Measurements from ENCODE around the gene MYH13.

- TF ChIP-seq CTCF (IDR thresholded peaks at IDR 0.05), result no peak
- TF ChIP-seq POLR2A (IDR thresholded peaks at IDR 0.05), result no peak
Observed at GRCh38 chr17:10290041-10290440, 82.8 kb downstream of the MYH13 start.

All from body of pancreas (tissue), 4 donors.